MCF 10A (cell line): ENCODE results near the gene DYSF. TPM values are rescaled to one million over a fixed set of nuclear protein-coding genes. Genes with fewer than 3 reads are reported as not detected.

Source experiments
- BruUV-seq: library from RNA; stranded (reverse); fragments of 400-500 nt; replicated peaks from 2 replicates; lab custom pipeline; 2021; lab: Mats Ljungman, UMichigan
- CTCF ChIA-PET: fragments of 300-600 bp; sonication (Branson Sonifier 250); formaldehyde crosslinking; extraction: SDS; loops from one replicate; lab custom pipeline; 2021; ENCODE audit warnings: antibody characterized with exemption, inconsistent platforms; lab: Yijun Ruan, JAX
- POLR2A ChIA-PET: fragments of 300-600, 350-650 bp; sonication (Branson Sonifier 250); formaldehyde crosslinking; extraction: SDS; loops from one replicate; lab custom pipeline; 2020; ENCODE audit warnings: antibody characterized with exemption, inconsistent platforms; lab: Yijun Ruan, JAX
- DNase-seq: peaks from one replicate; pipeline ENCODE4 v3.0.0-alpha.2; 2018; ENCODE audit not compliant: unreplicated experiment
- H3K27ac Mint-ChIP-seq: one replicate; pipeline ENCODE4 v1.8.0; 2022; ENCODE audit warnings: mild to moderate bottlenecking, low read depth, mixed read lengths; ENCODE audit not compliant: unreplicated experiment
- H3K27me3 Mint-ChIP-seq: one replicate; pipeline ENCODE4 v1.8.0; 2022; ENCODE audit warnings: mixed read lengths; ENCODE audit not compliant: insufficient read depth, unreplicated experiment
- H3K36me3 Mint-ChIP-seq: one replicate; pipeline ENCODE4 v1.8.0; 2022; ENCODE audit warnings: mild to moderate bottlenecking, moderate library complexity, mixed read lengths; ENCODE audit not compliant: insufficient read depth, unreplicated experiment
- H3K4me1 Mint-ChIP-seq: one replicate; pipeline ENCODE4 v1.8.0; 2022; ENCODE audit warnings: mixed read lengths; ENCODE audit not compliant: insufficient read depth, unreplicated experiment
- H3K4me3 Mint-ChIP-seq: one replicate; pipeline ENCODE4 v1.8.0; 2022; ENCODE audit warnings: mild to moderate bottlenecking, moderate library complexity, mixed read lengths; ENCODE audit not compliant: unreplicated experiment
- H3K9me3 Mint-ChIP-seq: one replicate; pipeline ENCODE4 v1.8.0; 2022; ENCODE audit warnings: mixed read lengths; ENCODE audit not compliant: unreplicated experiment
- CTCF ChIP-seq: fragments of 200-600 bp; IDR thresholded peaks from one replicate; pipeline ENCODE4 v1.8.0; 2022; ENCODE audit warnings: antibody characterized with exemption, mild to moderate bottlenecking; ENCODE audit not compliant: unreplicated experiment
- intact Hi-C: fragments of 100-400 bp; cut with micrococcal nuclease; formaldehyde crosslinking; loops from 2 replicates; pipeline ENCODE4 v1.14.1; 2022
- total RNA-seq: library from RNA; stranded (reverse); gene quantifications from 2 replicates; pipeline ENCODE4 v1.2.3, GENCODE V29; 2022

Gene DYSF
- total RNA-seq, 1 experiment from 2014 or later = 2.0 TPM

DNA sequence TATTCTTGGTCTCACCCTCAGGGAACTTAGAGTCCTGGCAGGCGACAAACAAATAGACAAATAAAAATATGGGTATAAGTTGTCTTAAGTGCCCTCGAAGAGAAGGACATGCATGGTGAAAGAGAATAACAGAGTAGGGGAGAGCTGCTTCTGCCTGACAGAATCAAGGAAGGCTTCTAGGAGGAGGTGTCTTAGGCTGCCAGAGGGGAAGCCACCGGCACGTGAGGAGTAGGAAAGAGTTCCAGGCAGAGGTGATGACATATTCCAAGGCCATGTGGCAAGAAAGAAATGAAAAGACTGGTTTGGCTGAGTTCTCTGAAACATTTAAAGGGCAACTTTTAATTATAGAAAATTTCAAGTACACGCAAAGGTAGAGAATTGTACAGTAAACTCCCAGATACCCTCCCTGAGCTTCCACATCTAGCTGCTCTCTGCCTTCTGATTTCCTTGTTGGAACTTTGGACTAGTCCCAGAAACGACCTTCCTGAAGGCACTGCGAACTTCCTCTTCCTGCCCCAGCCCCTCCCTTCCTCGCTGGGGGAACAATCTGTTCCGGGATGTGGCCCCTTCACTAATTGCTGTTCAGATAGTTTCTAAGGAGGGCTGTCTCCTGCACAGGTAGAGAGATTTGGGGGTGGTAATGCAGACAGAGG is 91.7 kb downstream of the DYSF start:
- H3K36me3 Mint-ChIP-seq = no peaks in the 10 kb centered on the region
- no peak overlapping the region for H3K27ac Mint-ChIP-seq
- POLR2A ChIA-PET = interaction anchor here (0.7 to 1.6 kb wide), 2 partner anchors 565 to 605 kb away, joined by 3 to 5 read pairs; no protein-coding TSS in a partner anchor
- CTCF ChIA-PET = interaction anchor here (0.6 to 6.0 kb wide), 19 partner anchors 8 to 1061 kb away, joined by 3 to 59 read pairs (median 4); no protein-coding TSS in a partner anchor
- intact Hi-C loops = loop anchor here (1.0 to 5.0 kb wide), 5 partner anchors 253 to 1202 kb away; no protein-coding TSS in a partner anchor
- no peak overlapping the region for H3K4me3 Mint-ChIP-seq
- peaks cover 29% of the 10 kb centered on the region for H3K27me3 Mint-ChIP-seq
- DNase-seq = no peak
- no peak for TF ChIP-seq CTCF
- H3K4me1 Mint-ChIP-seq = peaks cover 5% of the 10 kb centered on the region
- peaks cover 7% of the 10 kb centered on the region for H3K9me3 Mint-ChIP-seq
- no TSS peak for BruUV-seq

- Mint-ChIP-seq H3K9me3 (peaks cover 7% of the 10 kb centered on the region), H3K4me1 (peaks cover 5% of the 10 kb centered on the region), H3K27me3 (peaks cover 29% of the 10 kb centered on the region), H3K36me3 (no peaks in the 10 kb centered on the region), H3K4me3 (no peak overlapping the region), H3K27ac (no peak overlapping the region)
- peak; percentile 63 for DNase-seq
- no TSS peak for BruUV-seq
- TF ChIP-seq CTCF = peak; percentile 83
- intact Hi-C loops = loop anchor here (1.0 to 5.0 kb wide), 5 partner anchors 253 to 1202 kb away; no protein-coding TSS in a partner anchor
- ChIA-PET CTCF (interaction anchor here (0.6 to 6.0 kb wide), 25 partner anchors 9 to 1342 kb away, joined by 3 to 59 read pairs (median 5); partner anchors contain the start of gene SPR), POLR2A (interaction anchor here (1.6 kb wide), 1 partner anchor 605 kb away, joined by 5 read pairs; no protein-coding TSS in a partner anchor)
Observed at GRCh38 chr2:71545572-71546274, 92.4 kb downstream of the DYSF start.

DNA sequence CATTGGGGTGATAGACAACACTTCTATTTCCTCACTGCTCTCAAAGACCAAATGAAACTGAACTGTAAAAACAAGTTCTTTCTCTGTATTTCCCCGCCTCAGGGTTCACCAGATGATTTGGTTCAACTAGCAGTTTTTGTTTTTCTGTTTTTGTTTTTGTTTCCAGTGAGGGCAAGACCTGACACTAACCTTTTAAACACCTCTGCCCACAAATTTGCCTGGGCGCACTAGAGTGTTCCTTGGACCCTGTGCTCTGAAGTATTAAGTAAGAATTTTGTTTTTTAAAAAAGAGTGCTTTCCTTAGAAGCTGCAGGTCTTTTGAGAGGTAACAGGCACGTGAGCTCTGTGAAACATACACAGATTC is 92.9 kb downstream of the DYSF start:
- Mint-ChIP-seq H3K4me3 (no peak overlapping the region), H3K4me1 (peaks cover 5% of the 10 kb centered on the region), H3K27me3 (peaks cover 29% of the 10 kb centered on the region), H3K9me3 (peaks cover 7% of the 10 kb centered on the region), H3K27ac (no peak overlapping the region), H3K36me3 (no peaks in the 10 kb centered on the region)
- intact Hi-C loops = loop anchor here (5.0 kb wide), 2 partner anchors 376 to 1201 kb away; no protein-coding TSS in a partner anchor
- no TSS peak for BruUV-seq
- CTCF ChIA-PET = interaction anchor here (0.6 to 6.0 kb wide), 24 partner anchors 9 to 1341 kb away, joined by 3 to 59 read pairs (median 4); partner anchors contain the start of gene SPR
- POLR2A ChIA-PET = interaction anchor here (1.6 kb wide), 1 partner anchor 604 kb away, joined by 5 read pairs; no protein-coding TSS in a partner anchor
- DNase-seq = no peak
- no peak for TF ChIP-seq CTCF
